ENCODE data around the gene EIF2D. TPM values are rescaled to one million over a fixed set of nuclear protein-coding genes. Genes with fewer than 3 reads are reported as not detected.

The EIF2D gene
- total and polyA plus RNA-seq, 2 of the 8 experiments (the other 6 are each of a cell fraction or from before 2014, with no cell fraction given): 36.1 to 37.1 TPM

- H2BK5ac ChIP-seq (ENCODE audit: low read depth, low read length): no peak overlapping the region
- no peak overlapping the region for H4K5ac ChIP-seq (ENCODE audit: insufficient read length, low read depth, low read length)
- H2BK12ac ChIP-seq (ENCODE audit: low read depth, low read length): no peak overlapping the region
- H3K9me3 ChIP-seq (ENCODE audit: insufficient read depth in 2 of 2, low read depth in 1 of 2, low read length in 1 of 2): no peaks in the 10 kb centered on the region
- no peak for TF ChIP-seq E2F6 (IDR thresholded peaks at IDR 0.05)
- TF ChIP-seq HDAC2 (IDR thresholded peaks at IDR 0.05; ENCODE audit: borderline replicate concordance in 1 of 2, low read depth in 2 of 2, low read length in 2 of 2): no peak
- TF ChIP-seq SRF (IDR thresholded peaks at IDR 0.05; ENCODE audit: low read depth, low read length): no peak
- no peak for TF ChIP-seq HDAC6 (IDR thresholded peaks at IDR 0.05; ENCODE audit: low read depth, low read length)
- no peak for TF ChIP-seq RFX5 (IDR thresholded peaks at IDR 0.05; ENCODE audit: borderline replicate concordance, low read depth, low read length)
- TF ChIP-seq SIRT6 (IDR thresholded peaks at IDR 0.05; ENCODE audit: low read length): no peak
- no peak for TF ChIP-seq RXRA (IDR thresholded peaks at IDR 0.05; ENCODE audit: insufficient read depth, low read depth, low read length)
- no peak for TF ChIP-seq KDM4A (IDR thresholded peaks at IDR 0.05; ENCODE audit: low read depth, low read length, severe bottlenecking)
- no peak overlapping the region for H4K91ac ChIP-seq (replicated peaks; ENCODE audit: insufficient read length, low read length)
- no peaks in the 10 kb centered on the region for H3K79me2 ChIP-seq (ENCODE audit: control insufficient read depth in 1 of 2, insufficient read depth in 2 of 2, low read length in 2 of 2)
- no peaks in the 10 kb centered on the region for H3K23me2 ChIP-seq (ENCODE audit: low read depth, low read length)
- DNase-seq (ENCODE audit: low read depth in 1 of 2, low spot score in 2 of 2) (no peak), FAIRE-seq (no peak)
- ChIA-PET CTCF (ENCODE audit: partially characterized antibody) (interaction anchor here (1.2 to 19.3 kb wide), 10 partner anchors 10 to 157 kb away, joined by 3 to 280 read pairs (median 8); partner anchors contain the start of genes DYRK3 and EIF2D), POLR2A (ENCODE audit: partially characterized antibody) (interaction anchor here (0.9 kb wide), 1 partner anchor 37 kb away, joined by 3 read pairs; the partner anchor contains the start of gene EIF2D)
- H3K4me1 ChIP-seq (replicated peaks in 1 of 4; ENCODE audit: control insufficient read depth in 3 of 4, insufficient read depth in 4 of 4, low read length in 3 of 4): peaks cover 0 to 3% (median 1%) of the 10 kb centered on the region in 4 experiments; a peak in 2 of 7 replicates
- no peak overlapping the region for H2BK15ac ChIP-seq (ENCODE audit: low read length)
- no peaks in the 10 kb centered on the region for H4K20me1 ChIP-seq (replicated peaks in 1 of 2; ENCODE audit: control insufficient read depth in 1 of 2, insufficient read depth in 2 of 2, low read length in 2 of 2)
- H3K56ac ChIP-seq (replicated peaks; ENCODE audit: insufficient read length, low read depth, low read length): no peak overlapping the region
- no peak overlapping the region for H3K4me3 ChIP-seq (ENCODE audit: extremely low read depth in 1 of 4, insufficient read depth in 2 of 4, low read depth in 3 of 4, low read length in 4 of 4)
- H3K27me3 ChIP-seq (replicated peaks in 1 of 4; ENCODE audit: control insufficient read depth in 3 of 4, extremely low read depth in 1 of 4, insufficient read depth in 3 of 4, low read length in 3 of 4): no peaks in the 10 kb centered on the region
- H3K4ac ChIP-seq (replicated peaks; ENCODE audit: insufficient read length, low read depth, low read length): no peak overlapping the region
- H2AFZ ChIP-seq (ENCODE audit: low read length): no peak overlapping the region
- H2BK120ac ChIP-seq (replicated peaks; ENCODE audit: low read depth, low read length): no peak overlapping the region
- H2AK5ac ChIP-seq (ENCODE audit: low read depth, low read length): no peak overlapping the region
- H3K79me1 ChIP-seq (ENCODE audit: low read depth, low read length): no peaks in the 10 kb centered on the region
- H3K23ac ChIP-seq (ENCODE audit: insufficient read length): no peak overlapping the region
- WGBS, 2 experiments (ENCODE audit: extremely low coverage in 1 of 2, insufficient coverage in 1 of 2, insufficient read length in 1 of 2, insufficient replicate concordance in 2 of 2, low coverage in 1 of 2, low lambda C conversion rate in 2 of 2, missing lambda C conversion rate in 1 of 2): 86% methylated on average over 5 of the region's 5 CpGs; no CpG with 5 or more reads in 1 of the 2 experiments
- no peak overlapping the region for H4K8ac ChIP-seq (ENCODE audit: extremely low read depth, insufficient read depth, low read length)
- no peak overlapping the region for H2BK20ac ChIP-seq (ENCODE audit: low read length)
- H3K27ac ChIP-seq (ENCODE audit: low read depth, low read length): no peak overlapping the region
- H3K36me3 ChIP-seq (ENCODE audit: control insufficient read depth in 2 of 4, insufficient read depth in 4 of 4, low read length in 3 of 4): peaks cover 2 to 3% (median 3%) of the 10 kb centered on the region in 4 experiments; a peak in 4 of 8 replicates
- no peak overlapping the region for H3K18ac ChIP-seq (ENCODE audit: extremely low read depth, low read length)
- no peak overlapping the region for H3K4me2 ChIP-seq (ENCODE audit: insufficient read depth in 1 of 2, low read depth in 2 of 2, low read length in 2 of 2)
- no peak overlapping the region for H3K14ac ChIP-seq (ENCODE audit: insufficient read length)
- H3K9ac ChIP-seq (replicated peaks in 1 of 4; ENCODE audit: extremely low read depth in 1 of 4, low read depth in 3 of 4, low read length in 3 of 4): no peak overlapping the region
Observed at GRCh38 chr1:206649261-206649921, 37.1 kb upstream of the EIF2D start.

Data from H1 (cell line).